Right lobe of liver (tissue), 6 donors: ENCODE data around the gene B4GALNT3. TPM values are rescaled to one million over a fixed set of nuclear protein-coding genes. Genes with fewer than 3 reads are reported as not detected.

Source experiments
- ATAC-seq, 4 donors: fragments of 200-7000 bp; cut with Tn5 transposase; one replicate each; pipeline ENCODE4 v1.9.1; 2020; ENCODE audit warnings: mild to moderate bottlenecking in 4 of 4, moderate library complexity in 4 of 4
- DNase-seq, 3 donors: peaks; one replicate each; pipeline ENCODE4 v3.0.0-alpha.2; 2020
- H3K27ac ChIP-seq, 3 donors: fragments of 200-600 bp; one replicate each; pipeline ENCODE4 v1.8.0; 2022
- H3K27me3 ChIP-seq, 2 donors: fragments of 200-600 bp; one replicate each; pipeline ENCODE4 v1.8.0; 2022
- H3K36me3 ChIP-seq, 4 donors: fragments of 200-600 bp; sonication (generic) in 1 of 4; one replicate each; pipeline versions ENCODE4 v1.5.1 to v1.8.0; 2017 to 2022; ENCODE audit warnings: control low read depth in 1 of 4
- H3K4me1 ChIP-seq, 4 donors: fragments of 200-600 bp; sonication (generic) in 1 of 4; one replicate each; pipeline versions ENCODE4 v1.5.1 to v1.8.0; 2017 to 2022; ENCODE audit warnings: control low read depth in 1 of 4
- H3K4me3 ChIP-seq, 3 donors: fragments of 200-600 bp; one replicate each; pipeline ENCODE4 v1.8.0; 2022
- H3K9me3 ChIP-seq, 4 donors: fragments of 200-600 bp; sonication (generic) in 1 of 4; one replicate each; pipeline versions ENCODE4 v1.5.1 to v1.8.0; 2017 to 2022; ENCODE audit warnings: control low read depth in 1 of 4
- POLR2A ChIP-seq: fragments of 450-650 bp; IDR thresholded peaks from one replicate; pipeline ENCODE4 v1.6.1; 2017; ENCODE audit warnings: antibody characterized with exemption, mild to moderate bottlenecking
- WGBS: methylation state at CpG from one replicate; pipeline ENCODE4 v1.1.6; 2018; ENCODE audit warnings: low coverage, low lambda C conversion rate; ENCODE audit not compliant: insufficient coverage; ENCODE audit errors: missing lambda C conversion rate; 5-methylcytosine and 5-hydroxymethylcytosine counted together
- intact Hi-C, 2 donors: fragments of 100-400 bp; cut with DNase I; formaldehyde crosslinking; loops; one replicate each; pipeline versions ENCODE4 v1.11.2 to v1.14.1; 2022
- total RNA-seq, 6 experiments: library from RNA; depleted of rRNA in 2 of 6; stranded (reverse); fragments of >200 nt in 2 of 6; fragmentation: NEBNext Ultra II Directional in 3 of 6; extraction: Animal tissue kit (Norgen Biotek cat#: 25700) in 3 of 6; gene quantifications; one replicate each; pipeline versions ENCODE4 v1.1.0 to v1.2.4, GENCODE V29; 2016 to 2023
- TF ChIP-seq, protein P1 (sequence below), 4 donors: fragments of 200-600 bp in 3 of 4; fragments of 450-650 bp in 1 of 4; IDR thresholded peaks; one replicate each; pipeline versions ENCODE4 v1.5.1 to v1.8.0; 2016 to 2022; ENCODE audit warnings: antibody characterized with exemption in 4 of 4, mild to moderate bottlenecking in 2 of 4
- donor health status: DM: no; HTN: yes; CAD: no.
- donor health status: DM: no; HTN: no; CAD: no.
- donor health status: DM: no; HTN: no; CAD: no.
- donor health status: DM: no; HTN: yes; CAD: no.
- donor health status: DM: no; HTN: yes; CAD: no.

The B4GALNT3 gene
- total RNA-seq, 6 experiments from 2014 or later, result 0.12 to 2.0 (median 0.38) TPM

DNA sequence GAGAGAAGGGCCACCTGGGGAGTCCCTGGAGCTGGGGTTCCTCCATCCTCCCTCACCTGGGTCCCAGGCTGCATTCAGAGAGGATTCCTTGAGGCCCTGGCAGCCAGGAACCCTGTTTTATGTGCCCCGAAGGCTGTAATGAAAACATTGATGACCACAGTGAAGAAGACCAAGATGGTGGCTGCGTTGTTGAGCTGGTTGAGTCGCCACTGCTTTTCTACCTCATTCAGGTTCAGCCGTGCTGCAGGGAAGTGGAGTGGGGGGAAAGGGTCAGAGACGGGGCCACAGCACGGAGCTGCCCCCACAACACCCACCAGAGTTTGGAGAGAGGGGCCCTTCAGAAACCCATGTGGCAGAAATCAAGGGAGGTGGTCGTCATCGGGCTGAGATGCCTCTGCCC is 105.4 kb downstream of the B4GALNT3 start:
- Histone ChIP-seq H3K27me3 (no peaks in the 10 kb centered on the region), H3K27ac (no peak overlapping the region), H3K4me3 (no peak overlapping the region), H3K4me1 (peaks cover 0 to 13% (median 0%) of the 10 kb centered on the region in 4 donors), H3K9me3 (no peaks in the 10 kb centered on the region), H3K36me3 (no peaks in the 10 kb centered on the region)
- ATAC-seq (no peak), DNase-seq (no peak)
- TF ChIP-seq, protein P1, sequence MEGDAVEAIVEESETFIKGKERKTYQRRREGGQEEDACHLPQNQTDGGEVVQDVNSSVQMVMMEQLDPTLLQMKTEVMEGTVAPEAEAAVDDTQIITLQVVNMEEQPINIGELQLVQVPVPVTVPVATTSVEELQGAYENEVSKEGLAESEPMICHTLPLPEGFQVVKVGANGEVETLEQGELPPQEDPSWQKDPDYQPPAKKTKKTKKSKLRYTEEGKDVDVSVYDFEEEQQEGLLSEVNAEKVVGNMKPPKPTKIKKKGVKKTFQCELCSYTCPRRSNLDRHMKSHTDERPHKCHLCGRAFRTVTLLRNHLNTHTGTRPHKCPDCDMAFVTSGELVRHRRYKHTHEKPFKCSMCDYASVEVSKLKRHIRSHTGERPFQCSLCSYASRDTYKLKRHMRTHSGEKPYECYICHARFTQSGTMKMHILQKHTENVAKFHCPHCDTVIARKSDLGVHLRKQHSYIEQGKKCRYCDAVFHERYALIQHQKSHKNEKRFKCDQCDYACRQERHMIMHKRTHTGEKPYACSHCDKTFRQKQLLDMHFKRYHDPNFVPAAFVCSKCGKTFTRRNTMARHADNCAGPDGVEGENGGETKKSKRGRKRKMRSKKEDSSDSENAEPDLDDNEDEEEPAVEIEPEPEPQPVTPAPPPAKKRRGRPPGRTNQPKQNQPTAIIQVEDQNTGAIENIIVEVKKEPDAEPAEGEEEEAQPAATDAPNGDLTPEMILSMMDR (IDR thresholded peaks at IDR 0.05), result no peak
- no peak for TF ChIP-seq POLR2A
- intact Hi-C loops, result loop anchor here in 1 of 2 donors (5.0 to 10.0 kb wide), 2 partner anchors 250 to 387 kb away; no protein-coding TSS in a partner anchor
- WGBS, result 90% methylated on average over 2 of the region's 8 CpGs

DNA sequence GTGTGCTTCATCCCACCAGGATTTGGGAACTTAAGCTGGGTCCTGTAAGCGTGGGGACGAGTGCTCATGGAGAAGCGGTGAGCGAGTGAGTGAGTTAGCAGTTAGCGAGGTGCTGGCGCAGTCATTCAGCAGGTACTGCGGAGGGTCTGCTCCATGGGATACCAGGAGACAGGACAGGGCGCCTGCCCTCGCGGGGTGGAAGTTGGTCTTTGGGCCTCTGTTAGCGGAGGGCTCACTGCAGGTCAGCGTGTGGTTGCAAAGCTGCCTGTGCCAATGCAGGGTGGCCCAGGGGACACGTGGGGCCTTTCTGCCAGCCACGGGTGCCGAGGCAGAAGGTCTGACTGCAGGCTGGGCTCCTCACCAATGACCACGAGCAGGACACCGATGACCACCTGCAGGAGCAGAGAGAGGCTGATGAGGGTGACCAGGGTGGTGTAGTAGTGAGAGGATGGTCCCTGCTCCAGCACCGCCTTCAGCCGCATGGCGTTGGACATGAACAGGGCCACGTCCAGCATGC is 105.9 kb downstream of the B4GALNT3 start:
- Histone ChIP-seq H3K4me1 (peaks cover 0 to 13% (median 0%) of the 10 kb centered on the region in 4 donors), H3K4me3 (no peak overlapping the region), H3K9me3 (no peaks in the 10 kb centered on the region), H3K36me3 (no peaks in the 10 kb centered on the region), H3K27me3 (no peaks in the 10 kb centered on the region), H3K27ac (no peak overlapping the region)
- intact Hi-C loops, result loop anchor here in 1 of 2 donors (5.0 to 10.0 kb wide), 2 partner anchors 249 to 387 kb away; no protein-coding TSS in a partner anchor
- TF ChIP-seq, protein P1 (IDR thresholded peaks at IDR 0.05), result no peak
- no peak for TF ChIP-seq POLR2A
- 70% methylated on average over 2 of the region's 21 CpGs for WGBS
- DNase-seq (no peak), ATAC-seq (no peak)

DNA sequence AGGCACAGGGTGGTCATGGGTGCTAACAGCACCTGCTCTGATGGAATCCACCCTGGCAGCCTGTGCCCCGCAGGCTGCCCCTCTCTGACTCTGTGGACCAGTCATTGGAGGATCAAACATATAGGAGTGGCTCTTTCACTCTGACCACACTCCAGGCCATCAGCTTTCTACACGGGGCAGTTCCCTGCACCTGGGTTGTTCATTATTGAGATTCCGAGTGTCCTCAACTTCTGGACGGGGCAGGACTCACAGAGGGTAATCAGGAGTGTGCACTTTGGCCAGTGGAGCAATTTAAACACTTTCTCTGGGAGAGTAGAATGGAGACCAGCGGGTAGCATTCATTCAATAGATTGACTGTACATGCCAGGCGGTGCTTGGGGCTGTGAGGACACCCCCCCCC is 108.7 kb downstream of the B4GALNT3 start:
- WGBS, result 62% methylated on average over 4 of the region's 6 CpGs
- intact Hi-C loops, result loop anchor here in 1 of 2 donors (5.0 to 10.0 kb wide), 2 partner anchors 246 to 384 kb away; no protein-coding TSS in a partner anchor
- DNase-seq, result peak in 2 of 3 donors; percentile 18 to 22
- Histone ChIP-seq H3K4me3 (no peak overlapping the region), H3K27ac (no peak overlapping the region), H3K36me3 (no peaks in the 10 kb centered on the region), H3K4me1 (peaks cover 0 to 20% (median 0%) of the 10 kb centered on the region in 4 donors), H3K27me3 (no peaks in the 10 kb centered on the region), H3K9me3 (no peaks in the 10 kb centered on the region)
- TF ChIP-seq, protein P1 (IDR thresholded peaks at IDR 0.05), result no peak
- TF ChIP-seq POLR2A, result no peak
- ATAC-seq, result no peak

DNA sequence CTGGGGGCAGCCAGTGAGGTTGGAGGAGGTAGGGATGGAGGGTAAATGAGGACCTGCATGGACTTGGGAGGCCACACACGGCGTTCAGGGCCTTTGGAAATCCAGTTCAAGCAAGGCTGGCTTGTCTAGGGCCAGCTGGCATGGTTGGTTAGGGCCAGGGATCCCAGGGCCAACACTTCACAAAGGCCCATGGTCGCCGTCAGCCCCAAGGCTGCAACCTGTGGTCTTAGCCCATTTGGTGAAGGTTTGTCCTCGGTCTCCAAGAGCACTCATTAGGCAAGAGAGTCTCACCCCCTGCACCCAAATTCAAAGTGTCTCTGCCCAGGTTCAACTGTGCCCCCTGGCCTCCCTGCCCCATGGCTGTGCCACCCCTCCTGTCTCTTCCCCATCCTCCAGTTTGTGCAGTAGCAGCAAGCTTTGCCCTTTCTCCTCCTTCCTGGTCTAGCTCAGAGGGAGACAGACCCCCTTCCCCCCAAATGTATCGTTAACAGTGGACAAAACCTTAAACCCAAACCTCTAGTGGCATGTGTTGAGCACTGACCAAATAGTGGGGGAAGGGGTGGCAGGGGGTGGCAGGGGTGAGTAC is 109.4 kb downstream of the B4GALNT3 start:
- Histone ChIP-seq H3K27ac (no peak overlapping the region), H3K27me3 (no peaks in the 10 kb centered on the region), H3K9me3 (no peaks in the 10 kb centered on the region), H3K4me3 (peak overlapping the region in 1 of 3 donors; percentile 65), H3K36me3 (no peaks in the 10 kb centered on the region), H3K4me1 (peaks cover 0 to 20% (median 0%) of the 10 kb centered on the region in 4 donors)
- DNase-seq (peak in 1 of 3 donors; percentile 48), ATAC-seq (no peak)
- intact Hi-C loops, result loop anchor here in 1 of 2 donors (5.0 to 10.0 kb wide), 2 partner anchors 246 to 383 kb away; no protein-coding TSS in a partner anchor
- no peak for TF ChIP-seq POLR2A
- TF ChIP-seq, protein P1 (IDR thresholded peaks at IDR 0.05), result no peak
- 0% methylated on average over 1 of the region's 6 CpGs for WGBS
